HG03460 (cell line): ENCODE data around the gene GMEB2.
A peak's percentile ranks its signal among the peaks of the same experiment; 100 is the strongest.
"Not testable (repeated sequence)": the region's sequence is repeated elsewhere in the genome, so short reads cannot be mapped to it uniquely, and the experiment has no call there.

Source experiments
- ATAC-seq: cut with Tn5 transposase; IDR thresholded peaks from one replicate; pipeline ENCODE4 v1.9.1; 2021; ENCODE audit not compliant: unreplicated experiment

Gene GMEB2

GRCh38 chr20:63657260-63657936 lies 30.5 kb upstream of the GMEB2 start:
- peak; percentile 6 for ATAC-seq

GRCh38 chr20:63656451-63656850 lies 29.6 kb upstream of the GMEB2 start:
- ATAC-seq = no peak

DNA sequence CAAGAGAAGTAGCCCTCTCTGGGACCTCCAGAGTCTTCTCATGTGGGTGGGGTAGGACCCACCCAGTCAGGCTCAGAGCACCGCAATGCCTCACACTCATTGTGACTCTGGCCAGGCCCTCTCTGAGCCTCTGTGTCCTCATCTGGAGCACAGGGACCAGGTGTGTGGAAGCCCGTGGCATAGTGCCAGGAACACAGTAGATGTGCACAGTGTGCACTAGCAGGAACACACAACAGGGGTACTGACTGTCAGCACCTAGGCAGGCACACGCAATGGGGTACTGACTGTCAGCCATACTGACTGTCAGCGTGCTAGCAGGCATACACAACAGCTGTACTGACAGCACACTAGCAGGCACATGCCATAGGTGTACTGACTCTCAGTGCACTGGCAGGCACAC lies 28.3 kb upstream of the GMEB2 start:
- no peak for ATAC-seq

- ATAC-seq = no peak
These were observed 27.2 kb upstream of the GMEB2 start for GRCh38 chr20:63653974-63654668.

- no peak for ATAC-seq
These were observed 26.4 kb upstream of the GMEB2 start, which contains the start of gene STMN3 for GRCh38 chr20:63653041-63653973. Gene STMN3 (minus strand): TSS chr20:63653424. CDS start chr20:63653345, 79 bp downstream.

DNA sequence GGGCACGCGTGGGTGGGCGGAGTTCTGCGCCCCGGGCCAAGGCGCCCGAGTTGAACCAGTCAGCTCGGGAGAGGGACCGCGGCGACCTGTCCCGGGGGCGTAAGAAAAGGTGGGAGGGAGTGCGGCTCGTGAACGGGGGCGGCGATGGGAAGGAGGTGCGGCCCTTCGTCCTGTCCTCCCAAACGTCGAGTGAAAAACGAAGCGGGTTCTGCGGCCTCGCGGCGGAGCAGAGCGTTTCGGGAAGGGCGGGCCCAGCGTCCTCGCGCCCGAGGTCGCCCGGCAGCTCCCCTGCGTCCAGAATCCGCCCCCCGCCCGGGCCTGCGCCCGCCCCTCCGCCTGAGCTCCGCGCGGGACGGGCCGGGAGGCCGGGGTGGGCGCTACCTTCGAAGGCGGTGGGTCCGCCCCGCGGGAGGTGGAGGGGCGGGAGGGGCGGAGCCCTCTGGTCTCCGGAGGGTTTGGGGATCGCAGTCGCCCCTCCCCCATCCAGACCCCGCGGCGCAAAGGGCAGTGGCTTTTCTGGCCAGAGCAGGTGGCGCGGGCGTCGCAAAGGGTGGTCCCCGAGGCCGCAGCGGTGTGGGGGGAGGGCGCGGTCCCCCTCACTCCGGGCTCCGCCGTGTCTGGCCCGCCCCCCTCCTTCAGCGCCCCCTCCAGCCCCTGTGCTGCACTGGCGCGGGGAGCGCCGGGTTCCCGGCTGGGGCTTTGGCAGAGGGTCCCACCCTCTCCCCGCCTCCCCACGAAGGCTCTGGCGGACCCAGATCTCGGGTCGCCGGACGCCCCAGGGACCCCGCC lies 25.5 kb upstream of the GMEB2 start:
- ATAC-seq = no peak

GRCh38 chr20:63651942-63652191 lies 25.0 kb upstream of the GMEB2 start:
- ATAC-seq = no peak

DNA sequence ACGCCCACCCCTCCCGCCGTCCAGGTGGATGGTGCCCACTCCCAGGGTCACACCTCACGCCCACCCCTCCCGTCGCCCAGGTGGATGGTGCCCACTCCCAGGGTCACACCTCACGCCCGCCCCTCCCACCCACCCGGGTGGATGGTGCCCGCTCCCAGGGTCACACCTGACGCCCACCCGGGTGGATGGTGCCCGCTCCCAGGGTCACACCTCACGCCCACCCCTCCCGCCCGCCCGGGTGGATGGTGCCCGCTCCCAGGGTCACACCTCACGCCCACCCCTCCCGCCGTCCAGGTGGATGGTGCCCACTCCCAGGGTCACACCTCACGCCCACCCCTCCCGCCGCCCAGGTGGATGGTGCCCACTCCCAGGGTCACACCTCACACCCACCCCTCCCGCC lies 23.6 kb upstream of the GMEB2 start:
- not testable (repeated sequence) for ATAC-seq

DNA sequence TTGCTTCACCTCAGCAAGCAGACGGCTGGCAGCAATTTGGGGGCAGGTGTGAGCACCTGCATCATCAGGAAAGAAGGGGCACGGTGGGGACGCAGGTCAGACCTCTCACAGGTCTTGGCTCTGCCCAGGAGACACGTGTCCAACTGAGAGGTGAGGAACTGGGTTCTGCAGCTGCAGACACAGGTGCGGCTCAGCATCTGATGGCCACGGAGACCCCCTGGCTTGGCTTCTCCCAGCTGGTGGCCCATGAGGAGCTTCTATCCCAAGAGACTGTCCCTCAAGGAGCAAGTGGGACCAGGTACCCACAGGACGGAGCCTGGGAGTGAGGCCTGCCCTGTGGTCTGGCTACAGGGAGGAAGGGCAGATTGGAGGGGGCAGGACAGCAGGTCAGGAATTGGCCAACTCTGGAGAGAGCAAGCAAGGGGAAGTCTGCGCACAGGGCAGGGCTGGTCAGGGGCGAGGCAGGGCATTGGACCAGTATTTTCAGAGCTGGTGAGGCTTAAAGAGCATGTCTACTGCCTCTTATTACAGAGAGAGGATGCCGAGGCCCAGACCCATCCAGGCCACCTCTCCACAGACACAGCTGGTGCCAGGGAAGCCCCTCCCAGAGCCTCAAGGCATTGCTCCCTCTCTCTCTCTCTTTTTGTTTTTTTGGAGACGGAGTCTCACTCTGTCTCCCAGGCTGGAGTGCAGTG lies 22.1 kb upstream of the GMEB2 start:
- ATAC-seq = no peak

DNA sequence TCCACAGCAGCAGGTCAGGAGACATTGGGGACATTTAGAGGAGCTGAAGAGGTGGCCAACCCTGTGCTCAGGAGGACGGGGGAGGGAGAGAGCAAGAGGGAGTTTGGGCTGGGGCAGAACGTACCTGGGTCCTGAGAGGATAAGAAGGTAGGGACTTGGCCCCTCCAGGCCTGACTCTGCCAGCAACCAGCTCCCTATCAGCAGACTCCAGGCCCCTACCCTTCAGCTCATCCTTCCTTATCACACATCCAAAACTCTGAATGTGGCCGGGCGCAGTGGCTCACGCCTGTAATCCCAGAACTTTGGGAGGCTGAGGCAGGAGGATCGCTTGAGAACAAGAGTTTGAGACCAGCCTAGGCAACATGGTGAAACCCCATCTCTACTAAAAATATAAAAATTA lies 21.3 kb upstream of the GMEB2 start:
- no peak for ATAC-seq

DNA sequence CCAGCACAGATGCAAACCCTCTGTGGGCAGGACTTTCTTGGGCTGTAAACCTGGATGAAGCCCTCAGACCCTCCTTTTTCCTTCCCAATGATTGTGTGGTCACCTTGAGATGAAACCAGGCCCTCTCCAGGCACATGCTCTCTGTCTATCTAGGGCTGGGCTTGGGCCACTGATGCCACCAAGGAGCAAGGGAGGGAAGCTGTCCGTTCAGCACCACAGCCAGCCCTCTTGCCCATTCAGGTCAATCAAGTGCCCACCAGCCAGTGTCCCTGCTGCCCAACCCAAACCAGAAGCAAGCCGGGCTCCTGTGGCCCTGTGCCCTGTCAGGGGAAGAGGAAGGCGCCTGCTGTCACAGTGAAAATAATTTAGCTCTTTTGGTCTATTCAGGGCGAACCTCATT lies 18.3 kb upstream of the GMEB2 start:
- no peak for ATAC-seq

DNA sequence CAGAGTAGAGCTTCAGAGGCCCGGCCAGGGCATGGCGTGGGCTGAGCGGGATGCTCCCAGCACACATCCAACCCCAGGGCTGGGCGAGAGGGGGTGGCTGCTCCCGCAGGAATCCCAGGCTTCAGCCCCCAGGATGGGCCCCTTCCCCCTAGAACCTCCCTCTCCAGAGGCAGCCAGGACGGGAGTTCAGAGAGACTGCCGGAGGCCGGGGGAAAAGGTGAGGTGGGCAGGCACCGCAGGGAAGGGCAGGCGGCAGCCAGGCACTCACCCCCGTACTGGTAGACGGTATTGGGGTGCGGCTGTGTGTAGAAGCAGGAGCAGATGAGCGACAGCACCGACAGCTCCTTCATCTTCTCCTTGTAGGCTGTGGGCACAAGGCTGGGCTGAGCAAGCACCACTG lies 17.0 kb upstream of the GMEB2 start:
- no peak for ATAC-seq

GRCh38 chr20:63643499-63643898 lies 16.6 kb upstream of the GMEB2 start:
- ATAC-seq = no peak

DNA sequence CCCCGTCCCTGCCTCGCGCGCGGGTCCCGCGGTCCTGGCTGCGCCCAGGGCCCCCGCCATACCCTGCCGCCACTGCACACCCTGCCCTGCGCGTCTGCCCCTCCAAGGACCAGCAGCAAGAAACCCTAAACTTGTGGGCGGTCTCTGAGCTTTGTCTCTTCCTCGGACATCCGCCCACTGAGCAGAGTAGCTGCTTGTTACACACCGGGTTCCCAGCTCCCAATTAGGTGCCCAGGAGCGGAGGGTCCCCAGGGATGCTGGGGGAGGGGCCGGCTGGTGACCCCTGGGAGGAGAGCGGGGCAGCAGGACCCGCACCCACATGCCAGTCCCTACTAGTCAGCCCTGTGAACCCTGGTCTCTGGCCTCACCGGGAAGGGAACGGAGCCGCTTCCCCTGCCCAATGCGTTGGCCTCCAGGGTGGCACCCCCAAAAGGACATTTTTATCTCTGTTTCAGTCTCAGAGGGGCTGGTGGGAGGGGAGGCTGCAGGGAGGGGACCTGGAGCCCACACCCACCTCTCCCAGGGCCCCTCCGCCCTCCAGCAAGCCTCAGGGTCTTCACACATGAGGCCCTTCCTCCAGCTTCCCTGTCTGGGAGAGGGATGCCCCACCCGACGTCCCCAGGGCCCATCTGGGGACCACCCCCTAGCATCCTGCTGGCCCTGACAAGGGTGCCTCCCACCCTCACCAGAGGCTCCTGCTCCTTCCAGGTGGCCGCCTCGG lies 15.8 kb upstream of the GMEB2 start:
- no peak for ATAC-seq

DNA sequence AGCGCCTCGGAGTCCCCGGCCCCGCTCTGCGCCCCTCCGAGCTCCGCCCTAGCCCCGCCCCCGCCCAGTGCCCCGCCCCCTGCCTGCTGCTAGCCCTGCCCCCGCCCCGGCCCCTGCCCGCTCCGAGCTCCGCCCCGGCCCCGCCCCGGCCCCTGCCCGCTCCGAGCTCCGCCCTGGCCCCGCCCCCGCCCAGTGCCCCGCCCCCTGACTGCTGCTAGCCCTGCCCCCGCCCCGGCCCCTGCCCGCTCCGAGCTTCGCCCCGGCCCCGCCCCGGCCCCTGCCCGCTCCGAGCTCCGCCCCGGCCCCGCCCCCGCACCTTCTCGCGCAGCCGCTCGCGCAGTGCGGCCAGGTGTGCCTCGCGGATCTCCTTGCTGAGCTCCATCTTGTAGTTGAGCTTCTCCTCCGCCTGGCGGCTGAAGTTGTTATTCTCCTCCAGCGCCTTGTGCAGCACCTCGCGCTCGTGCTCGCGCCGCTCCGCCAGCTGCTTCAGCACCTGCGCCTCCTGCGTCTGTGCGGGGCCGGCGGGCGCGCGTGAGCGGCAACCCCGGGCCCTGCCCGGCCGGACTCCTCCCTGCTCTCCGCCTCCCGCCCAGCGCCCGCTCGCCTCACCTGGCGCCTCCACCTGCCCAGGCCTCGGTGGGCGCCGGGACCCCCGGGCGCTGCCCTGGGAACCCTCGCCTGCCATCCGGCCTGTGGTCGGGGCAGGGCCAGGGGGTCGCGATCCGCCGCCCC lies 15.1 kb upstream of the GMEB2 start:
- peak; percentile 63 for ATAC-seq

DNA sequence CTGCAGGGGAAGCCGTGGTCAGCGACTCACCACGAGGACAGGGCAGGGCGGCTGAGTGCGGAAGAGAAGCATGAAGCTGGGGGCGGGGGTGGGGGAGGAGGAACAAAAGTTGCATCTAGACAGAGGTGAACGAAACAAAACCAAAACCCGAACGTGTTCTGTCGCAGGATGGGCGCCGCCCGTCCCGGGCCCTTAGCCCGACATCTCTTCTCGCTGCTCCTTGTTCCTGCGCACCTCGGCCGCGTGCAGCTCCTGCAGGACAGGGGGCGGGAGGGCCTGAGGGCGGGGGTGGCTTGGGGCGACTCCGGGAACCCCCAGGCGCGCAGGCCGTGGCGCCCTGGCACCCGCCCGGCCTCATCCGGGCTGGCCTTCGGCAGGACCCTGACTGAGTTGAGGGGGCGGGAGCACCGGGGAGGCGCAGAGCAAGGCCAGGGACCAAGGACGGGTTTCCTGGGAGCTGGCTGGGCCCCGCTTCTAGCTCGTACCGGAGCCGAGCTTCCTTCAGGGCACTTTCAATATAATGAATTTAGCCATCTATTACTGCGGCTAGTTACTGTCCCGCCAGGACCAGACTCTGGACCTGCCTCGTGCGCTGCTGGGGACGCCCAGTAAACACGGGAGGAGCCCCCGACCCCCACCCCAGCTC lies 14.4 kb upstream of the GMEB2 start:
- no peak for ATAC-seq

DNA sequence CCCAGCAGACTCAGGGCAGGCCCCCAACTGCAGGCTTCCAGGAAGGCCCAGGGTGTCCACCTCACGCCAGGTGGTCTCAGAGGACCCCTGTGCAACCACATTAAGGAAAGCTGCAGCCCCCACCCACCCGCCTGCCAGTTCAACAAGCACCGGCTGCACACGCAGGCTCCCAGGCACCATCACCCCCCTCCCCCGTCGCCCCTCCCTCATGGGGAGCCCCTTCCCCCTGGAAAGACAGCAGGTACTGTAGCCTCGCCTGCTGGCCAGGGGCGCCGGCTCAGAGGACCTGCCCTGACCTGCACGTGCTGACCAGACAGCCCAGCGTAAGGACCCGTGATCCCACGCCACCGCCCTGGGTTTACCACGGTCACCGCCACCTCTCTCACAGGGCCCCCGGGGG lies 13.8 kb upstream of the GMEB2 start:
- ATAC-seq = not testable (repeated sequence)

DNA sequence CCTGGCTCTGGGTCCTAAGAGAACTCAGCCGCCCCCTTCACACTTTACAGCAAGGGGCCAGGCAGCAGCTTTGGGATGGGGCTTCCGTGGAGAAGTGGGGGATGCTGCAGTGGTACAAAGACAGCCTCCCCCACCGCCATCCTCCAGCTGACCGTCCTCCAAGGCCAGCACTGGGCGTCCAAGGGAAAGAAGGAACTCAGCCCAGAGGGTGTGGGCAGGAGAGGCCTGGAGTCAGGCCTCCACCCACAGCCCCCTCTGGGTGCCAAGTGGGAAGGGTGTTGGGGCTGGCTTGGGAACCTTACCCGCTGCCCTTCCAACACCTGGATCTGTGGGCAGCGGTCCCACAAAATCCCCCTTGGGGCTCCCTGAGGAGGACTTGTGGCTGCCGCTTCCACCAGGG lies 13.2 kb upstream of the GMEB2 start:
- no peak for ATAC-seq
